SK-N-SH (cell line): Measurements from ENCODE around the gene SLC22A17.

ENCODE experiments used
- CHD2 ChIP-seq: fragments of 150-350 bp; IDR thresholded peaks from 2 replicates; pipeline ENCODE4 v1.6.1; 2018; ENCODE audit warnings: low read length; ENCODE audit not compliant: partially characterized antibody
- EP300 ChIP-seq, 2 experiments: IDR thresholded peaks; 2 replicates each; pipeline versions ENCODE4 v1.4.0 to v1.6.1; 2012; ENCODE audit warnings: borderline replicate concordance in 1 of 2, low read depth in 1 of 2, low read length in 1 of 2
- FOXJ3 ChIP-seq: sonication (generic); formaldehyde crosslinking; IDR thresholded peaks from 2 replicates; pipeline ENCODE4 v1.5.1; 2020; ENCODE audit warnings: mild to moderate bottlenecking, missing genetic modification reagents
- FOXM1 ChIP-seq: IDR thresholded peaks from 2 replicates; pipeline ENCODE4 v1.4.0; 2012; ENCODE audit warnings: low read depth, mild to moderate bottlenecking
- GABPA ChIP-seq: IDR thresholded peaks from 2 replicates; pipeline ENCODE4 v1.4.0; 2012; ENCODE audit warnings: low read depth, mild to moderate bottlenecking
- NFIC ChIP-seq: IDR thresholded peaks from 2 replicates; pipeline ENCODE4 v1.4.0; 2012; ENCODE audit warnings: borderline replicate concordance
- NRF1 ChIP-seq: IDR thresholded peaks from 2 replicates; pipeline ENCODE4 v1.6.1; 2012; ENCODE audit warnings: low read depth, mild to moderate bottlenecking, low read length
- SIN3A ChIP-seq: IDR thresholded peaks from 2 replicates; pipeline ENCODE4 v1.6.1; 2012; ENCODE audit warnings: low read depth, mild to moderate bottlenecking, low read length, moderate library complexity, borderline replicate concordance
- TAF1 ChIP-seq: IDR thresholded peaks from 2 replicates; pipeline ENCODE4 v1.6.1; 2012; ENCODE audit warnings: low read depth, mild to moderate bottlenecking, low read length, moderate library complexity, borderline replicate concordance
- TF ChIP-seq, protein P1 (sequence below): fragments of 200-600 bp; sonication (generic); IDR thresholded peaks from 2 replicates; pipeline ENCODE4 v1.6.1; 2017; ENCODE audit warnings: antibody characterized with exemption, mild to moderate bottlenecking, moderate library complexity
- TF ChIP-seq, protein P2 (sequence below): IDR thresholded peaks from 2 replicates; pipeline ENCODE4 v1.6.1; 2012; ENCODE audit warnings: mild to moderate bottlenecking, low read depth, low read length, moderate library complexity
- TF ChIP-seq, protein P3 (sequence below): IDR thresholded peaks from 2 replicates; pipeline ENCODE4 v1.4.0; 2012; ENCODE audit warnings: low read depth

DNA sequence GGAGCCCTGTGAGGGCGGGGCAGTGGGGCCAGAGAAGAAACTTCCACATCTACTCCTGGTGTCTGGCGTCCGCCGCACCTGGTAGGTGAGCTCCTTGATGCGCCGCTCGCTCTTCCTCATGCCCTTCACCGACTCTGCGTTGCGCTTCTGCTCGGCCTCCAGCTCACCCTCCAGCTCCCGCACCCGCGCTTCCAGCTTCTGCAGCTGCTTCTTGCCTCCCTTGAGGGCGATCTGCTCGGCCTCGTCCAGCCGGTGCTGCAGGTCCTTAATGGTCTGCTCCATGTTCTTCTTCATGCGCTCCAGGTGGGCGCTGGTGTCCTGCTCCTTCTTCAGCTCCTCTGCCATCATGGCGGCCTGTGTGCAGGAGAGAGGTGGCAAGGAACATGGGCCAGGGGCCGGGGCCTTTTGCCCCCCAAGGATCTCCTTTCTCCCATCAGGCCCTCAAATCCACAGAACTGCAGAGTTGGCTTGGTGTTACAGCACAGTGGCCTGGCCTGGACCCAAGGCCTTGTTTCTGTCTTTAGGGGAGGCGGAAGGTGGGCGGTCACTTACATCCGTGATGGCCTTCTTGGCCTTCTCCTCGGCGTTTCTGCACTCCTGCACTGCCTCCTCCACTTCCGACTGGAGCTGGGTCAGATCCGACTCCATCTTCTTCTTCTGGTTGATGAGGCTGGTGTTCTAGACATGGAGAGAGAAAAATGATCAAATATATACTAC is 31.8 kb upstream of the SLC22A17 start:
- TF ChIP-seq, protein P1, sequence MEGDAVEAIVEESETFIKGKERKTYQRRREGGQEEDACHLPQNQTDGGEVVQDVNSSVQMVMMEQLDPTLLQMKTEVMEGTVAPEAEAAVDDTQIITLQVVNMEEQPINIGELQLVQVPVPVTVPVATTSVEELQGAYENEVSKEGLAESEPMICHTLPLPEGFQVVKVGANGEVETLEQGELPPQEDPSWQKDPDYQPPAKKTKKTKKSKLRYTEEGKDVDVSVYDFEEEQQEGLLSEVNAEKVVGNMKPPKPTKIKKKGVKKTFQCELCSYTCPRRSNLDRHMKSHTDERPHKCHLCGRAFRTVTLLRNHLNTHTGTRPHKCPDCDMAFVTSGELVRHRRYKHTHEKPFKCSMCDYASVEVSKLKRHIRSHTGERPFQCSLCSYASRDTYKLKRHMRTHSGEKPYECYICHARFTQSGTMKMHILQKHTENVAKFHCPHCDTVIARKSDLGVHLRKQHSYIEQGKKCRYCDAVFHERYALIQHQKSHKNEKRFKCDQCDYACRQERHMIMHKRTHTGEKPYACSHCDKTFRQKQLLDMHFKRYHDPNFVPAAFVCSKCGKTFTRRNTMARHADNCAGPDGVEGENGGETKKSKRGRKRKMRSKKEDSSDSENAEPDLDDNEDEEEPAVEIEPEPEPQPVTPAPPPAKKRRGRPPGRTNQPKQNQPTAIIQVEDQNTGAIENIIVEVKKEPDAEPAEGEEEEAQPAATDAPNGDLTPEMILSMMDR, result no peak
- no peak for TF ChIP-seq FOXM1
- TF ChIP-seq EP300 (IDR thresholded peaks at IDR 0.05; ENCODE audit: borderline replicate concordance in 1 of 2, low read depth in 1 of 2, low read length in 1 of 2), result no peak
- no peak for TF ChIP-seq FOXJ3 (CRISPR knock-in tag)
- TF ChIP-seq, protein P2, sequence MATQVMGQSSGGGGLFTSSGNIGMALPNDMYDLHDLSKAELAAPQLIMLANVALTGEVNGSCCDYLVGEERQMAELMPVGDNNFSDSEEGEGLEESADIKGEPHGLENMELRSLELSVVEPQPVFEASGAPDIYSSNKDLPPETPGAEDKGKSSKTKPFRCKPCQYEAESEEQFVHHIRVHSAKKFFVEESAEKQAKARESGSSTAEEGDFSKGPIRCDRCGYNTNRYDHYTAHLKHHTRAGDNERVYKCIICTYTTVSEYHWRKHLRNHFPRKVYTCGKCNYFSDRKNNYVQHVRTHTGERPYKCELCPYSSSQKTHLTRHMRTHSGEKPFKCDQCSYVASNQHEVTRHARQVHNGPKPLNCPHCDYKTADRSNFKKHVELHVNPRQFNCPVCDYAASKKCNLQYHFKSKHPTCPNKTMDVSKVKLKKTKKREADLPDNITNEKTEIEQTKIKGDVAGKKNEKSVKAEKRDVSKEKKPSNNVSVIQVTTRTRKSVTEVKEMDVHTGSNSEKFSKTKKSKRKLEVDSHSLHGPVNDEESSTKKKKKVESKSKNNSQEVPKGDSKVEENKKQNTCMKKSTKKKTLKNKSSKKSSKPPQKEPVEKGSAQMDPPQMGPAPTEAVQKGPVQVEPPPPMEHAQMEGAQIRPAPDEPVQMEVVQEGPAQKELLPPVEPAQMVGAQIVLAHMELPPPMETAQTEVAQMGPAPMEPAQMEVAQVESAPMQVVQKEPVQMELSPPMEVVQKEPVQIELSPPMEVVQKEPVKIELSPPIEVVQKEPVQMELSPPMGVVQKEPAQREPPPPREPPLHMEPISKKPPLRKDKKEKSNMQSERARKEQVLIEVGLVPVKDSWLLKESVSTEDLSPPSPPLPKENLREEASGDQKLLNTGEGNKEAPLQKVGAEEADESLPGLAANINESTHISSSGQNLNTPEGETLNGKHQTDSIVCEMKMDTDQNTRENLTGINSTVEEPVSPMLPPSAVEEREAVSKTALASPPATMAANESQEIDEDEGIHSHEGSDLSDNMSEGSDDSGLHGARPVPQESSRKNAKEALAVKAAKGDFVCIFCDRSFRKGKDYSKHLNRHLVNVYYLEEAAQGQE, result no peak
- no peak for TF ChIP-seq NFIC
- TF ChIP-seq NRF1, result no peak
- TF ChIP-seq, protein P3, sequence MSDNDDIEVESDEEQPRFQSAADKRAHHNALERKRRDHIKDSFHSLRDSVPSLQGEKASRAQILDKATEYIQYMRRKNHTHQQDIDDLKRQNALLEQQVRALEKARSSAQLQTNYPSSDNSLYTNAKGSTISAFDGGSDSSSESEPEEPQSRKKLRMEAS, result no peak
- no peak for TF ChIP-seq GABPA
- TF ChIP-seq SIN3A, result no peak
- no peak for TF ChIP-seq CHD2
- no peak for TF ChIP-seq TAF1
